Brain pericyte (primary cell): ENCODE measurements around the gene MESP2.

Source experiments
- DNase-seq: peaks from one replicate; pipeline ENCODE4 v3.0.0-alpha.2; 2012; ENCODE audit warnings: low read depth, low spot score

The MESP2 gene

DNA sequence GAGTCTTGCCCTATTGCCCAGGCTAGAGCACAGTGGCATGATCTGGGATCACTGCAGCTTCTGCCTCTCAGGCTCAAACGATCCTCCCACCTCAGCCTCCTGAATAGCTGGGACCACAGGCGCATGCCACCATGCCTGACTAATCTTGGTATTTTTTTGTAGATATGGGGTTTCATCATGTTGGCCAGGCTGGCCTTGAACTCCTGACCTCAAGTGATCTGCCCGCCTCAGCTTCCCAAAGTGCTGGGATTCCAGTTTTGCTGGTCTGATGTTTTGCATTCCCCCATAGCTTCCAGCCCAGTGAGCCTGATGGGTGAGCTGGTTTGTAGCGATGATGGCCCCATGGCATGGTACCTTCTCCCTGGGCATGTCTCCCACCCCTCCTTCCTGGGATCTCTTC, 20.4 kb upstream of the MESP2 start:
- DNase-seq: no peak

DNA sequence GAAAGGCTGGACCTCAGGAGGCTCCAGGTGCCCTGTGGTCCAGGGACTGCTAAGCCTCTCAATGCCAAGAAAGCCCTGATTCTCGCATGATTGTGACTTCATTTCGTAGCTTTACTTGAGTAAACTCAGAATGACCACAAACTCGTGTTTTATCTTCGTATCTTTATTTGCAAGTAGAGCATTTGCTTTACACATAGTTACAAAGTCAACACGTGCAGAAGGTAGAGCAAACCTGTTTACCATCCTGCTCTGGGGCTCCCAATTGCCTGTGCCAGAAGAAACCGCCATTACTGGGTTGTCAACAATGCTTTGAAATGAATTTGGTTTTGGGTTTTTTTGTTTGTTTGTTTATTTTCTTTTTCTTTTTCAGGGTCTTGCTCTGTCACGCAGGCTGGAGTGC, 19.2 kb upstream of the MESP2 start:
- no peak for DNase-seq

DNA sequence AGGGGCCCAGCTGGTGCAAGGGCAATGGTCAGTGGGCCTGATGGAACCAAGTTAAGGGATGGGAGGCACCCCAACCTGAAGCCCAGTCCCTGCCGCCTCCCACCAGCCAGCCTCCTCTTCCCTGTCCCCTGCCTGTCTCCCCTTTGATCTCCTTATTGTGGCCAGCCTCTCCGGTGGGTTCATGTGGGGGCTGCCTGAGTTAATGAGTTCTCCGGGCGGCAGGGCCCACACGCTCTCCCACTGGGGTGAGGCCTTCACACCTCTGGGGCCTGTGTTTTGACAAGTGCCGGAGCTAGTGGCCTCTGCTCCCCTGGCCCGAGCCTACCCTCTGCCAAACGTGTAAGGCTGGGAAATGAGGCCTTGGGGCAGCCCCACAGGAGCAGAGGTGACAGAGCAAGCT, 17.8 kb upstream of the MESP2 start:
- no peak for DNase-seq

DNA sequence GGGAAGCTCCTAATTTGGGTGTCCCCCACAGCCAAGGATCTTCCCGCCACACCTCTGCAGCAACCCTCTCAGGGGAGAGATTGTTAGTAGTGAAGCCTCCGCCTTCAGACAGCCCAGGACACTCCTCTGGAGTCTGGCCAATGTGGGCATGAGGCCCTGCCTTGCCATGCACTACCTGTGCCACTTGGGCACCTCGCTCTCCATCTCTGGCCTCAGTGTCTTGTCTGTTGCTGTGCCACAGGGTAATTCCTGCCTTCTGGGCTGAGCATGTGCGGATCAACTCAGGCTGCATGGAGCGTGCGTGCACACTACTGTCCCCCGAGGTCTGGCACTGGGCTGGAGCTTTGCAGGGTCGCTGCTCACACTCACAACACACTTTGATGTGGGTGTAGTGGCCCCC, 17.2 kb upstream of the MESP2 start:
- no peak for DNase-seq

DNA sequence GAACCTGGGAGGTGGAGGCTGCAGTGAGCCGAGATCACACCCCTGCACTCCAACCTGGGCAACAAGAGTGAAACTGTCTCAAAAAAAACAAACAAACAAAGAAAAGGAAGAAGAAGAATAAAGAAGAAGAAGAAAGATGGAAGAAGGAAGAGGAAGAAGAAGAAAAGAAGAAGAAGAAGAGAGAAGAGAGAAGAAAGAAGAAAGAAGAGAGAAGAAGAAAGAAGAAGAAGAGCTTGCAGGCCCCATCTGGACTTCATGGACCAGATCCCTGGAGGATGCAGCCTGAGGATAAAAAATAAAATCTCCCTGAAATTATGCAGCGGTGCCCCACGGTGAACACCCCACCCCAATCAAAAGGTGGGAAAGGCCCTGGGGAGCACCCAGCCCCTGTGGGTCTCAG, 16.3 kb upstream of the MESP2 start:
- no peak for DNase-seq

DNA sequence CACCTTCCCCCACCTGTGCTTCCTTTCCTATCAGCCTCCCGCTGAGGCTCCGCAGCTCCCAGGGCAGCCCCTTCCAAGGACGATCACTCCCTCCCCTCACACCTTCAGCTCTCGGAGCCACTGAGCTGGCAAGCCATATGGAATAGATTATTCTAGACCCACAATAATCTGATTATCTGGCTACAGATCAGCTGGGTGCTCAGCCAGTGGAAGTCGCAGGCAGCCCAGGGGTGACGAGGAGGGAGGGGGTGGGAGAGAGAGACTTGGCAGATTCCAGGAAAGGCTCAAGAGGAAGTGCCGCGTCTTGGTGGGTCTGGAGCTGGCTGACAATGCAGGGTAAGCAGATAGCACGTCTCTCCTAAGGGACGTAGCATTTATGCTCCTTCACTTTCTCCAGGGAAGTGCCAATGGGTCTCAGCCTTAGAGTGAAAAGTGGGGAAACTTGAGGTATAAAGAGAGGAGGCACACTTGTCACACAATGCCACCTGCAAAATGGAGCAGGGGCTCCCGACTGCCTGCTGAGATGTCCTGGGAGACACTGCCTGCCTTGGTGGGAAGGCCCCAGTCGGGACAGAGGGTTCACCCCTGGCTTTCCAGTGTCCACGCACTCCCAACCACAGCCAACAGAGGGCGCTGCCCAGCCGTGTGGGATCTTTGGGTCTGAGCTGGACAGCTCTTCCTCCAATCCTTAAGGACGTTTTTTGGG, 15.7 kb upstream of the MESP2 start:
- no peak for DNase-seq

DNA sequence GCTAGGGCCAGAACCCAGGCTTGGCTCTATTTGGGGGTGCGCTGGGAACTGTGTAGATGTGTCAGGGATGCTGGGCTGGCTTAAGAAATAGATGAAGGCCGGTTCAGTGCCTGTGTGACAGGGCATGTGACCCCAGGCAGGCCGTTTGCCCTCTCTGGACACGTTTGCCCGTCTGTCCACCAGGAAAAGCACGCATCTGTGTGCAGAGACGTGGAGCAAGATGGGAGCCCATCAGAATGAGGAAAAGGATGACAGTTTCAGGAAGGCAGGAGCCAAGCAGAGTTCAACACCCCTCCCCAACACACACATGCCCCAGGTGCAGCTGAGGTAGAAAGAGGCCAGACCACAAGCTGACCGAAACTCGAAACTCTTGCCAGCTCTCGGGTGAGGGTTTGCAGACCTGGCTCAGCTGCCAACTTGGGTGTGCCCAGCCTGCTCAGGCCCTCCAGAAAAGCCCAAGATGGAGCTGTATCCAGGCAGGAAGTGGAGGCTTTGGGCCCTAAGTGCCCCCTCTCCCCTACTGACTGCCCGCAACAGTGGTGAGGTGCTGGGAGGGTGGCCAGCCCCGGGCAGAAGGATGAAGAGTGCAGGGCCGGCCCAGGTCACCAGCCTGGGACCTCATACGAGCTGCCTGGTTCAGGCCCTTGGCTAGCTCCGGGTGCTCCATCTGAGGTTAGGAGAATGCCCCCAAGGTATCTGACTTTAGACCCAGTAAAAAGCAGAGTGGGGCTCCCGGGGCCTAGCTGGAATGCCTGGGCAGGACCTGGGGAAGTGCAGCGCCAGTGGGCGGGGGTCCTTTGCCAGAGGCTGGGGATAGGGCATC, 14.9 kb upstream of the MESP2 start:
- DNase-seq: no peak

DNA sequence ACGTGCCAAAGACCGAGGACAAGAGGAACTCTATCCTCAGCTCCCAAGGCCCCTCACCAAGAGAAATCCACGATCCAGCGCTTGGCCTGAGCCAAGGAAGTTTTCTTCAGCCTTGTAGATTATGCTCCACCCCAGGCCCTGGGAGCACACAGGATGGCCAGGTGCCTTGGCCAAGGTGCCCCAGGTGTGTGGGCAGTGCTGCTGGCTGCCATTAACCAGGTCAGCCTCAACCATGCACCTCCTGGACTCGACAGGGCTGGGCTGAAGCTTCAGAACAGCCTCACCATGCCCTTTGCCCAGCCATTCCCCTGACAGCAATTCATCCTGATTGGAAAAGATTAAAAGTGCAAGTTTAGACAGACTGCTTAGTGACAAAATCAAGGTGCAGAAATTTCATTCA, 14.2 kb upstream of the MESP2 start:
- no peak for DNase-seq

DNA sequence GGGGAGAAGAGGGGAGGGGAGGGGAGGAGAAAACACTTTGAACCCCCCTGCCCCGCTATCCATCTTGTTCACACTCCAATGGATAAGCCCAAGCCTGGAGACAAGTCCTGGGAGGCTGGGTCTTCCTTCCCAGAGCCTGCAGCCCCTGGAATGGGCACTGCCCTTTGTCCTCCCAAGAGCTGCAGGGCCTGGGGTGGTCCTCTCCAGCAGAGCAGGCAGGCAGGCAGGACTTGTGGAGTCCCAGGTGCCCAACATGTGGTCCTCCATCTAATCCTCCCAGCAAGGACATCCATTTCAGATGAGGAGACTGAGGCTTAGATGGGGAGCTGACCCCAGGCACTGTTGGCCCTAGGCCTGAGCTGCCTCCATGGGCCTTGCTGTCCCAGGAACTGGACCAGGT, 10.4 kb upstream of the MESP2 start:
- no peak for DNase-seq

DNA sequence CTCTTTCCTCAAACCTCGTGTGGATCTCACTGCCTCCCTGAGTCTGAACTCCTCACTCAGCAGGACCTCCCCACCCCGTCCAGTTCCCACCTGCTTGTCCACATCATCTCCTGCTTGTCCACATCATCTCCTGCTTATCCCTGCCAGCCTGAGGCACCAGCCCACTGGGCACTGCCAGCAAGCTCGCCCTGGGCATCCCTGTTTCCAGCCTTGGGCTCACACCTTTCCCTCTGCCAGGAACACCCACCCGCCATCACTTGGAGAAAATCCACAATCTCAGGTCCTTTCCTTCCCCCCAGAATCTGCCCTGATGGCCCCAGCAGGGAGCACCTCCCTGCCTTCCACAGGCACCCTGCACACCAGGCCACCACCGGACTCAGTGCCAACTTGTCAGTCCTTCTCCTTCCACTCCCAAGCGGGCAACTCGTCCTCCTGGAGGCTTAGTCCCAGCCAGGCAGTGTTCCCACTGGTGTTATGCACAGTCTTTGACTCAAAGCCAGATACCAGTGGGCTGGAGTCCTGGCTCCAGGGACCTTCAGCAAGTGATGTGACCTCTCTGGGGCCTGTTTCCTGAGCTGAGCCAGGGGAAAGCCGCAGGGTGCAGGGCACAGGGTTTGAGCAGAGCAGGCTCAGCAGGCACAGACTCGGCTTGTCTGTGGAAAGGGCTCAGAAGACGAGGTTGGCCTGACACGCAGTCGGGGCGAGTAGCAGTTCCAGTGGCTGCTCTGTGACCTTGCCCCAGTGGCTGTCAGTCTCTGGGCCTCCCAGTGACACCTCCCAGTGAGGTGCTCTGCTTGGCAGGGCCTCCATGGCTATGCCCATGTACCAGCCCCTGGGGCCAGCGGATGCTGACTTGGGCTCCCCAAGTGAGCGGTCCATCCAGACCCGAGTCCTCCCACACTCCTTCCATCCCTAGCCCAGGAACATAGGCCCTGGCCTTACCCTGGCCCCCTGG, 9.5 kb upstream of the MESP2 start:
- no peak for DNase-seq

DNA sequence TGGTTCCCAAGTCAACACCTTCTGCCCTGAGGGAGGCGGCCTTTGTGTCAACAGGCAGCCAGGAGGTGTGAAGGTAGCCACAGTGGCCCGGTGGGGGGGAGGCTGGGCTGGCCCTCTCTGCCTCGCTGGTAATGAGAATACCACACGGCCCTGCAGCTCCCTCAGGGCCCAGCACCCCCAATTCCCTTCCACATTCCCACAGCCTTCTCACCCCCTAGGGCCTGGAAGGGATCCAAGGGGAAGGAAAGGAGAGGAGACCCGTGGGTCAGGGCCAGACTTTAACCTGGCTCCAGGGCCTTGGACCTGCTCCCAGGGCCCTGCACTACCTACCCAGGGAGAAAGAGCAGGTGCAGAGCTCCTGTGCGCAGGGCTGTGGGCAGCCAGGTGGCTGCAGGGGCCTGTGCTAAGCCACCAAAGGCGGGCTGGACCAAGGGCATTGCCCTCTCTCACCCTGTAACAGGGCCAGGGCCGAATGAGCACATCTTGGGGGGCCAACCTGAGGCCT, 8.7 kb upstream of the MESP2 start:
- DNase-seq: no peak

DNA sequence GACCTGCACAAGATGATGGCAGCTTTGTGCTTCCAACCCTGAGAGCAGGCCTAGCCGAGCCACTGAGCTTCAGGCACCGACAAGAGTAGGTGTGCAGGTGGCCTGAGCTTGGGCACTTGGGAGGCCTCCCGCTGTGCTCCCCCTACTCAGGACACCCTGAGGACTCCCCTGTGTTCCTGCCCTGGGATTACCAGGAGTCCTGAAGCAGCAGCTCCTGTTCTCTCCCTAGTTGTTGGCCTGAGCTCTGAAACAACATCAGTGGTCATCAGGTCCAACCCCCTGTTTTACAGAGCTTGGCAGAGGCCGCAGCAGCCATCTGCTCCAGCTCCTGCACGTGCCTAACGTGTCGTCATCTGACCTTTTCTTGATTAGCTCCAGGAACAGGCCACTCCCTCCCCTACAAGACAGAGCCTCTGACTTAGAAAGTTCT, 8.0 kb upstream of the MESP2 start:
- DNase-seq: no peak

DNA sequence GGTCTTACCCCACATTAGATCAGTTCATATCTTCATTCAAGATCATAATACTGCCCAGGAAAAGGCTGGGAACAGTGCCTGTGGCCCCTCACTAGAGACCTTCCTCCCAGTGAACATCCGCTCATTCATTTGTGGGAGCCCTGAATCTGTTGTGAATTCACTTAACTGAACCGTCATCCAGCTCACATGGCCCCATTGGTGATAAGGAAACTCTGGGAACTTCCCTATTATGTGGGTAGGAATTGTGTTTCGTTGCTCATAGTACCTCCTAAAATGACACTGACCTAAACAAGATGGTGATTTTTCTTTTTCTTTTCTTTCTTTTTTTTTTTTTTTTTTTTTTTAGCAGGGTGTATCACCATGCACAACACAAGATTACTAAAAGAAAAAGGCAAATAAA, 6.8 kb upstream of the MESP2 start:
- no peak for DNase-seq

DNA sequence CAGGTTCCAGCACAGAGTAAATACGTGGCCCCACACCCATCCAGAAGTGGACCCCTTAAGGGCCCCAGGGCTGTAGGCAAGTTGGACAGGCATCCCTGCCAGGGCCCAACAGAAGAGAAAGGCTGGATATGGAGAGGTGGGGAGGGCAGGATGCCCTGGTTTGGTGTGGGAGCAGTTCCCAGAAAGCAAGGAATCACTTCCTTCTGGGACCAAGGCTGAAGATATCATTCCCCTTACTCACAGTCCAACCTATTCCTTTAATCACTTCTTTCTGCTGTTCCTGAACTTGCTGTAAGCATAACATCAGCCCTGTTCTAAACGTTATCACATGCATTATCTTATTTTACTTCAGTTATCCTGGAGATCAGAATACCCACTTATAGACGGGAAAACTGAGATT, 6.1 kb upstream of the MESP2 start:
- DNase-seq: no peak

DNA sequence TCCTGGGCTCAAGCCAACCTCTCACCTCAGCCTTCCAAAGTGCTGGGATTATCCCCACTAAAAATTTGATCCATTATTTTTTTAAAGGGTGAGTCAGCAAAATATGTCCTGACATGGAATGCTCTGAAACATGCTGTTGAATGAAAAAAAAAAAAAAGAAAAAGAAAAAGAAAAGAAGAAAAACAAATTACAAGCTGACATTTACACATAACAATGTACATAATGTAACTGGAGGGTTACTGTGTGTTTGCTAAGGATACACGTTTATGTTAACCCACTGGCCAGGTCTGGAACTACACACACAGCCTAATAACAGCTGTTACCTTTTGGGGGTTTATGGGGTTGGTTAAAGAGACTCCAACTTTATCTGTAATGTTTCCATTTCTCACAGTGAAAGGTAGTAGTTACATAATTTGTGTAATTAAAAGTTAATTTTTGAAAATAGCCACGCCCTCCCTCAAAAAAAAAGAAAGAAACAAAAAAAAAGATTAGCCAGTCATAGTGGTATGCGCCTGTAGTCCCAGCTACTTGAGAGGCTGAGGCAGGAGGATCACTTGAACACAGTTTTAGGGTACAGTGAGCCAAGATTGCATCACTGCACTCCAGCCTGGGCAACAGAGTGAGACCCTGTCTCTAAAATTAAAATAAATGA, 3.1 kb upstream of the MESP2 start:
- no peak for DNase-seq

DNA sequence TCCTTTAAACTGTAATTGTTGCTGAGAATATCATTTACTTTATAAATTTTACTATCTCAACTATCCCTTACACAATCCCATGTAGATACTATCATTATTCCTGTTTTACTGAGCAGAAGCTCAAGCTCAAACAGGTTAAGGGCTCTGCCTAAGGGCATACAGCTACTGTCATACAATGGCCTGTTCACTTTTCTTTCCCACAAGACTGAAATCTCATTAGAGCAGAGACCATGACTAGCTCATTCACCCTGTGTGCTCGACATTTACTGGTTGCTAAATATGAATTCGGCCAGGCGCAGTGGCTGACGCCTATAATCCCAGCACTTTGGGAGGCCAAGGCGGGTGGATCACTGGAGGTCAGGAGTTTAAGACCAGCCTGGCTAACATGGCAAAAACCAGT, 1.6 kb upstream of the MESP2 start:
- DNase-seq: no peak

DNA sequence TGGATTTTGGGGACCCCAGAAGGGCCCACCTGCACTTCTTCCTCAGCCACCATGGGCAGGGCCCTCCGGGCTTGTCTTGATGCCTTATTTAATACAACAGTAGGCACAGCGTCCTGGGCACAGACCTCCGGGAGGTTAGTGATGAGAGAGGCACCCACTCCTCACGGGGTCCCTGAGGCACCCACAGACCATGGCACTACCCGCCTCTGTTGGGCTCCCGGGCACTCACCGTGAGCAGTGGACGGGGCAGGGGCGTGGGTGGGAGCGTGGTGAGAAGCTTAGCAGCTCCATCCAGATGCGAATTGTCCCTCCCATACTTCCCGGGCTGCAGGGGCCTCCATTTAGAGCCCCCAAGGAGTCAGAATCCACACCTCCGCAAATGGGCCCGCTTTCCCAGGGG, 317 bp upstream of the MESP2 start:
- no peak for DNase-seq

DNA sequence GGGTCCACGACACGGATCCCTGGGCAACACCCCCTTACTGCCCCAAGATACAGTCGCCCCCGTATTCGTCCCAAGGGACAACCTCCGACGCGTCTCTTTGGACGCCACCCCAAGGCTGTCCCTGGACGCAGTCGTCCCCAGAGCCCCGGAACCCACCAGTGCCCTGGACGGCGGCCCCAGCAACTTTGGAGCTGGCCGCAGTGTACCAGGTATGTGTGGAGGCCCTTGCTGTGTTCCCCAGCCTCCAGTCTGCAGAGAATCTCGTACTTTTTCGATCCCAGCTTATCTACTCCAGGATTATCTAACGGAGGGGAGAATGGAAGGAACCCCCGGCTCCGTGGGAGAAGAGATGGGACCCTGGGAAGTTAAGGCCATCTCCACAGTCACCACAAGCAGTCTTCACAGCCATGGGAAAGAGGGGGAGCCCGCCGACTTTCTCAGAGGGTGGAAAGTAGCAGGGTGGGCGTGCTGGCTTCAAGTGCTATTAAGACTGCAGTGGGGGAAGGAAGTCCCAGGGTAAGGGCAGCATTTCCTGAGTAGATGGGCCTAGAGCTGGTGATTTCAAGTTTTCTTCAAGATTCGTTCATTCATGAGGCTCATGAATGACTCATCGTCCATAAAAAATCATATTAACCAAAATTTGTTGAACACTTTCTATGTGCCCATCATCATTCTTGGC, 1.1 kb downstream of the MESP2 start:
- no peak for DNase-seq

DNA sequence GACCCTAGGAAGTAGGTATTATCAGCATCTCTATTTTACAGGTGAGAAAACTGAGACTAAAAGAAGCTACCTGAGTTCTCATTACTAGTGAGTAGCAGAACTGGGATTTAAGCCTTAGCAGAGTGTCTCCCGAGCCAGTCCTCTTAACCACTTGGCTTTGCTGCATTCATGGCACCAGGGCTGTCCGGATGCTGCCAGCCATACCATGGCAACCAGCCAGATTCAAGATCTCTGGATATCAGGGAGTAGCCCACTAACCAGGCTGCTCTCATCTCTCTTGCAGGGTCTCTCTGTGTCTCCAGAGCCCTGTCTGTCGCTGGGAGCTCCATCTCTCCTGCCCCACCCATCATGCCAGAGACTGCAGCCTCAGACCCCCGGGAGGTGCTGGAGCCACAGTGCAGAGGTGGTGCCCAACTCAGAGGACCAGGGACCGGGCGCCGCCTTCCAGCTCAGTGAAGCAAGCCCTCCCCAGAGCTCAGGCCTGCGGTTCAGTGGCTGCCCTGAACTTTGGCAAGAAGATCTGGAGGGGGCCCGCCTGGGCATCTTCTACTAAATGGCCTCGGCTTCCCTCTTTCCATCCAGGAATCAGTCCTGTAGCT, 1.7 kb downstream of the MESP2 start:
- no peak for DNase-seq

DNA sequence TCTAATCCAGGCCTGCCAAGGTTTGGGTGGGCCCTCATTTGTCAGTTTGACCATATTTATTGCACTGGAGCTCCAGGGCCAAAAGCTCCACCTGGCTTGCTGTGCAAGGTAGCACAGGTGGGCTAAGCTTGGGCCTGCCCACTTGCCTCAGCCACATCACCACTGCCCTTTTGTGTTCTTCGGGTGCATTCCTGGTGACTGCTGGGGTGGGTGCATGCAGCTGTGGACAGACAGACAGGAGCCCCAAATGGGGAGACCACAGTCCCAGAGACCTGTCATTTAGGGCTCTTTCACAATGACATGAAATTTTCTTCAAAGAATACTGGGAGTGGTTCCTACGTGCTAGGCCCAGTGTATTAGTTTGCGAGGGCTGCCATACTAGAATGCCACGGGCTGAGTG, 2.7 kb downstream of the MESP2 start:
- no peak for DNase-seq

DNA sequence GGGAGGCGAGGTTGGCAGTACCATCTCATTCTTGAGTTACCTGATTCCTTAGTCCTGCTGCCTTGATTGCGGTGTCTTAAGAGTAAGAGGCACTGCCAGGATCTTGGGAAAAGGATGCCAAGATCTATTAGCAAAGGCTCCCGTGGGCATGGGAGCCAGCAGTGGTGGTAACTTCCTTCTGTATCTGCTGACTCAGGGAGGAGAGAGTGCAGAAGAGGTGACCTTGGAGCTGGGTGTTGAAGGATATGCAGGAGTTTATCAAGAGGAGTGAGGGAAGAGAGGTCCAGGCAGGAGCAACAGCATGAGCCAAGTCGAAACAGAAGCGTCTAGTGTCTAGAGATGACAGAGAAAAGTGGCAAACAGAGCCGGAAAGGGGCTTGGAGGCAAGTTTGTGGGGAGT, 4.5 kb downstream of the MESP2 start:
- DNase-seq: no peak
